BJ (cell line): Measurements from ENCODE around the gene OGFR. TPM values are rescaled to one million over a fixed set of nuclear protein-coding genes. Genes with fewer than 3 reads are reported as not detected.

Experiments used
- CTCF ChIA-PET: fragments of 350-600 bp; formaldehyde crosslinking; extraction: SDS; loops from one replicate; lab custom pipeline; 2021; ENCODE audit warnings: antibody characterized with exemption, inconsistent platforms; lab: Yijun Ruan, JAX
- POLR2A ChIA-PET: fragments of 300-600 bp; sonication (Branson Sonifier 250); formaldehyde crosslinking; extraction: SDS; loops from one replicate; lab custom pipeline; 2021; ENCODE audit warnings: antibody characterized with exemption; lab: Charles Lee
- DNase-seq: peaks from one replicate; pipeline ENCODE4 v3.0.0-alpha.2; 2011; ENCODE audit warnings: low read depth
- H3K27me3 ChIP-seq: 2 replicates; pipeline ENCODE4 v1.6.0; 2011; ENCODE audit warnings: low read length; ENCODE audit not compliant: control insufficient read depth, insufficient read depth
- H3K36me3 ChIP-seq: 2 replicates; pipeline ENCODE4 v1.5.1; 2011; ENCODE audit warnings: low read length; ENCODE audit not compliant: control insufficient read depth, insufficient read depth
- H3K4me3 ChIP-seq: 2 replicates; pipeline ENCODE4 v1.5.1; 2011; ENCODE audit warnings: low read depth, mild to moderate bottlenecking, control low read depth, low read length
- CTCF ChIP-seq: IDR thresholded peaks from 2 replicates; pipeline ENCODE4 v1.5.1; 2011; ENCODE audit warnings: low read depth, mild to moderate bottlenecking, control low read depth, inconsistent platforms, low read length, moderate library complexity; ENCODE audit not compliant: insufficient read depth
- polyA plus RNA-seq: library from polyadenylated mRNA; depleted of rRNA; stranded (reverse); fragments of >200 nt; gene quantifications from 2 replicates; pipeline ENCODE4 v1.2.3, GENCODE V29; 2011

OGFR gene
- polyA plus RNA-seq, 1 experiment = 34.2 TPM

- Histone ChIP-seq H3K36me3 (peaks cover 16% of the 10 kb centered on the region), H3K4me3 (peak overlapping the region; percentile 23), H3K27me3 (peaks cover 9% of the 10 kb centered on the region)
- TF ChIP-seq CTCF = no peak
- ChIA-PET CTCF (interaction anchor here (0.6 to 4.4 kb wide), 7 partner anchors 8 to 25 kb away, joined by 3 to 27 read pairs (median 5); partner anchors contain the start of genes MRGBP and OGFR), POLR2A (no interaction called here)
- no peak for DNase-seq
These were observed 11.6 kb downstream of the OGFR start for GRCh38 chr20:62816031-62816883.

GRCh38 chr20:62816884-62817873, 12.5 kb downstream of the OGFR start, which contains the start of gene COL9A3:
TSS of gene COL9A3 (plus strand) at chr20:62817050. CDS start at chr20:62817065, 15 bp downstream.
- no peak for DNase-seq
- ChIA-PET POLR2A (no interaction called here), CTCF (interaction anchor here (4.4 kb wide), 1 partner anchor 9 kb away, joined by 27 read pairs; no protein-coding TSS in a partner anchor)
- peaks cover 7% of the 10 kb centered on the region for H3K36me3 ChIP-seq
- peak within 1 kb of the TSS; percentile 23 for H3K4me3 ChIP-seq
- TF ChIP-seq CTCF = no peak
- peaks cover 9% of the 10 kb centered on the region for H3K27me3 ChIP-seq

GRCh38 chr20:62817975-62818591, 13.4 kb downstream of the OGFR start:
- Histone ChIP-seq H3K27me3 (peaks cover 9% of the 10 kb centered on the region), H3K4me3 (no peak overlapping the region), H3K36me3 (no peaks in the 10 kb centered on the region; the same call in 1 of the 2 replicates)
- no peak for DNase-seq
- POLR2A ChIA-PET = no interaction called here
- CTCF ChIA-PET = interaction anchor here (4.4 kb wide), 1 partner anchor 10 kb away, joined by 27 read pairs; no protein-coding TSS in a partner anchor
- TF ChIP-seq CTCF = no peak

GRCh38 chr20:62818592-62819493, 14.2 kb downstream of the OGFR start:
- peaks cover 9% of the 10 kb centered on the region for H3K27me3 ChIP-seq
- TF ChIP-seq CTCF = no peak
- no peaks in the 10 kb centered on the region; the same call in 1 of the 2 replicates for H3K36me3 ChIP-seq
- CTCF ChIA-PET = interaction anchor here (4.4 kb wide), 1 partner anchor 10 kb away, joined by 27 read pairs; no protein-coding TSS in a partner anchor
- H3K4me3 ChIP-seq = no peak overlapping the region
- DNase-seq = no peak
- POLR2A ChIA-PET = no interaction called here
